Activated CD4-positive, CD25-positive, alpha-beta regulatory T cell treated with anti-CD3 and anti-CD28 coated beads, Interleukin-2, amount 50 U/mL, for 16 hours (primary cell): ENCODE data around the gene DIAPH3.

Experiments
- DNase-seq: peaks from one replicate; pipeline ENCODE4 v3.0.0-alpha.2; 2020; ENCODE audit warnings: low read depth, low spot score

Gene DIAPH3

GRCh38 chr13:60019119-60019993 lies 144.4 kb downstream of the DIAPH3 start:
- DNase-seq, result no peak

- DNase-seq, result no peak
These were observed 145.2 kb downstream of the DIAPH3 start for GRCh38 chr13:60018536-60018935.

- DNase-seq, result no peak
These were observed 147.5 kb downstream of the DIAPH3 start for GRCh38 chr13:60016229-60016628.

- DNase-seq, result no peak
These were observed 150.6 kb downstream of the DIAPH3 start for GRCh38 chr13:60013166-60013565.

GRCh38 chr13:60012488-60012887 lies 151.2 kb downstream of the DIAPH3 start:
- DNase-seq, result no peak

GRCh38 chr13:60009300-60010253 lies 154.2 kb downstream of the DIAPH3 start:
- no peak for DNase-seq

GRCh38 chr13:60001889-60002288 lies 161.8 kb downstream of the DIAPH3 start:
- no peak for DNase-seq

- DNase-seq, result no peak
These were observed 162.8 kb downstream of the DIAPH3 start for GRCh38 chr13:60000976-60001375.

- DNase-seq, result no peak
These were observed 163.6 kb downstream of the DIAPH3 start for GRCh38 chr13:60000081-60000480.

- DNase-seq, result no peak
These were observed 165.8 kb downstream of the DIAPH3 start for GRCh38 chr13:59997976-59998375.

- no peak for DNase-seq
These were observed 167.2 kb downstream of the DIAPH3 start for GRCh38 chr13:59996461-59996980.

- no peak for DNase-seq
These were observed 172.3 kb downstream of the DIAPH3 start for GRCh38 chr13:59991395-59991794.

GRCh38 chr13:59982631-59983382 lies 180.9 kb downstream of the DIAPH3 start:
- DNase-seq, result no peak

GRCh38 chr13:59979589-59979988 lies 184.1 kb downstream of the DIAPH3 start:
- no peak for DNase-seq

GRCh38 chr13:59978862-59979261 lies 184.9 kb downstream of the DIAPH3 start:
- DNase-seq, result no peak

GRCh38 chr13:59976856-59977255 lies 186.9 kb downstream of the DIAPH3 start:
- no peak for DNase-seq

- DNase-seq, result no peak
These were observed 187.8 kb downstream of the DIAPH3 start for GRCh38 chr13:59975807-59976435.

GRCh38 chr13:59970847-59971246 lies 192.9 kb downstream of the DIAPH3 start:
- DNase-seq, result no peak

GRCh38 chr13:59963827-59964226 lies 199.9 kb downstream of the DIAPH3 start:
- no peak for DNase-seq

GRCh38 chr13:59963383-59963782 lies 200.3 kb downstream of the DIAPH3 start:
- DNase-seq, result no peak

- DNase-seq, result no peak
These were observed 201.4 kb downstream of the DIAPH3 start for GRCh38 chr13:59962343-59962742.
